ENCODE measurements around the gene OCA2. TPM values are rescaled to one million over a fixed set of nuclear protein-coding genes. Genes with fewer than 3 reads are reported as not detected.

Gene OCA2
- total and polyA plus RNA-seq, 2 of the 8 experiments (the other 6 are each of a cell fraction or from before 2014, with no cell fraction given): 0.20 TPM

GRCh38 chr15:28091313-28091712, 7.8 kb downstream of the OCA2 start:
- TF ChIP-seq CBX8 (IDR thresholded peaks at IDR 0.05; ENCODE audit: borderline replicate concordance, low read depth, low read length): no peak
- no peak for TF ChIP-seq BCL11A (IDR thresholded peaks at IDR 0.05; ENCODE audit: low read depth in 2 of 2, low read length in 2 of 2)
- no peak for TF ChIP-seq SIN3A (conservative IDR thresholded peaks at IDR 0.05 in 1 of 2, IDR thresholded peaks at IDR 0.05 in 1 of 2; ENCODE audit: low read depth in 1 of 2, low read length in 2 of 2)
- no peak for TF ChIP-seq KDM4A (IDR thresholded peaks at IDR 0.05; ENCODE audit: low read depth, low read length, severe bottlenecking)
- no peak for TF ChIP-seq ASH2L (IDR thresholded peaks at IDR 0.05; ENCODE audit: low read length)
- TF ChIP-seq RNF2 (IDR thresholded peaks at IDR 0.05; ENCODE audit: borderline replicate concordance, low read depth, low read length, missing control alignments, poor library complexity, severe bottlenecking): no peak
- TF ChIP-seq JUND (IDR thresholded peaks at IDR 0.05; ENCODE audit: low read length): no peak
- no peak for TF ChIP-seq EGR1 (IDR thresholded peaks at IDR 0.05; ENCODE audit: borderline replicate concordance, low read depth, low read length)
- no peak for TF ChIP-seq SIX5 (IDR thresholded peaks at IDR 0.05; ENCODE audit: low read depth, low read length)
- no peak for TF ChIP-seq BRCA1 (IDR thresholded peaks at IDR 0.05; ENCODE audit: low read depth, low read length)
- H2BK20ac ChIP-seq (ENCODE audit: low read length): no peak overlapping the region
- WGBS, 2 experiments (ENCODE audit: extremely low coverage in 1 of 2, insufficient coverage in 1 of 2, insufficient read length in 1 of 2, insufficient replicate concordance in 2 of 2, low coverage in 1 of 2, low lambda C conversion rate in 2 of 2, missing lambda C conversion rate in 1 of 2): 100% methylated on average over 2 of the region's 2 CpGs; no CpG with 5 or more reads in 1 of the 2 experiments
- H4K8ac ChIP-seq (ENCODE audit: extremely low read depth, insufficient read depth, low read length): no peak overlapping the region
- no peak overlapping the region for H2BK5ac ChIP-seq (ENCODE audit: low read depth, low read length)
- no peak overlapping the region for H3K18ac ChIP-seq (ENCODE audit: extremely low read depth, low read length)
- H2BK120ac ChIP-seq (replicated peaks; ENCODE audit: low read depth, low read length): no peak overlapping the region
- H3K23me2 ChIP-seq (ENCODE audit: low read depth, low read length): peaks cover 18% of the 10 kb centered on the region
- H2BK12ac ChIP-seq (ENCODE audit: low read depth, low read length): no peak overlapping the region
- no peak overlapping the region for H3K9ac ChIP-seq (replicated peaks in 1 of 4; ENCODE audit: extremely low read depth in 1 of 4, low read depth in 3 of 4, low read length in 3 of 4)
- H4K91ac ChIP-seq (replicated peaks; ENCODE audit: insufficient read length, low read length): no peak overlapping the region
- no peak overlapping the region for H3K14ac ChIP-seq (ENCODE audit: insufficient read length)
- ChIA-PET POLR2A (ENCODE audit: partially characterized antibody) (no interaction called here), CTCF (ENCODE audit: partially characterized antibody) (interaction anchor here (1.1 to 1.6 kb wide), 3 partner anchors 8 to 33 kb away, joined by 3 to 4 read pairs (median 4); partner anchors contain the start of gene OCA2)
- H4K20me1 ChIP-seq (replicated peaks in 1 of 2; ENCODE audit: control insufficient read depth in 1 of 2, insufficient read depth in 2 of 2, low read length in 2 of 2): peaks cover 0 to 3% of the 10 kb centered on the region in 2 experiments
- no peak overlapping the region for H2AK5ac ChIP-seq (ENCODE audit: low read depth, low read length)
- DNase-seq (ENCODE audit: low read depth in 1 of 2, low spot score in 2 of 2): no peak
- H3K79me1 ChIP-seq (ENCODE audit: low read depth, low read length): no peaks in the 10 kb centered on the region
- no peak overlapping the region for H2BK15ac ChIP-seq (ENCODE audit: low read length)
- no peak for FAIRE-seq
- peaks cover 18 to 35% (median 31%) of the 10 kb centered on the region in 4 experiments for H3K27me3 ChIP-seq (replicated peaks in 1 of 4; ENCODE audit: control insufficient read depth in 3 of 4, extremely low read depth in 1 of 4, insufficient read depth in 3 of 4, low read length in 3 of 4)
- H4K5ac ChIP-seq (ENCODE audit: insufficient read length, low read depth, low read length): no peak overlapping the region
- no peak overlapping the region for H3K23ac ChIP-seq (ENCODE audit: insufficient read length)
- peaks cover 0 to 9% (median 3%) of the 10 kb centered on the region in 4 experiments; a peak in 5 of 7 replicates for H3K4me1 ChIP-seq (replicated peaks in 1 of 4; ENCODE audit: control insufficient read depth in 3 of 4, insufficient read depth in 4 of 4, low read length in 3 of 4)
- H3K4ac ChIP-seq (replicated peaks; ENCODE audit: insufficient read length, low read depth, low read length): no peak overlapping the region
- H3K27ac ChIP-seq (ENCODE audit: low read depth, low read length): no peak overlapping the region
- H3K56ac ChIP-seq (replicated peaks; ENCODE audit: insufficient read length, low read depth, low read length): no peak overlapping the region
- H3K79me2 ChIP-seq (ENCODE audit: control insufficient read depth in 1 of 2, insufficient read depth in 2 of 2, low read length in 2 of 2): no peaks in the 10 kb centered on the region
- H3K4me3 ChIP-seq (ENCODE audit: extremely low read depth in 1 of 4, insufficient read depth in 2 of 4, low read depth in 3 of 4, low read length in 4 of 4): no peak overlapping the region
- H2AFZ ChIP-seq (ENCODE audit: low read length): no peak overlapping the region
- no peak overlapping the region for H3K4me2 ChIP-seq (ENCODE audit: insufficient read depth in 1 of 2, low read depth in 2 of 2, low read length in 2 of 2)
- H3K9me3 ChIP-seq (ENCODE audit: insufficient read depth in 2 of 2, low read depth in 1 of 2, low read length in 1 of 2): 0 out of 4 replicates have a peak, but pooled peaks cover 0 to 2% of the 10 kb centered on the region in 2 experiments
- H3K36me3 ChIP-seq (ENCODE audit: control insufficient read depth in 2 of 4, insufficient read depth in 4 of 4, low read length in 3 of 4): peaks cover 0 to 3% (median 0%) of the 10 kb centered on the region in 4 experiments; a peak in 1 of 8 replicates

All from H1 (cell line).